Head of caudate nucleus (tissue), 42 donors: ENCODE results near the gene TMEM108.

ENCODE experiments used
- DNase-seq, 42 donors: peaks; one replicate each; pipeline versions ENCODE4 v3.0.0 to v3.0.0-alpha.2; 2020 to 2021; ENCODE audit warnings: mixed read lengths in 7 of 42
- intact Hi-C: fragments of 100-400 bp; cut with DNase I; formaldehyde crosslinking; loops from one replicate; pipeline ENCODE4 v1.15.0; 2022

TMEM108 gene

GRCh38 chr3:133366921-133367320, 328.7 kb downstream of the TMEM108 start:
- intact Hi-C loops: no loop called here
- no peak for DNase-seq

- intact Hi-C loops: no loop called here
- no peak for DNase-seq
These were observed 329.2 kb downstream of the TMEM108 start for GRCh38 chr3:133367403-133367802.

GRCh38 chr3:133367956-133368355, 329.8 kb downstream of the TMEM108 start:
- DNase-seq: no peak

GRCh38 chr3:133368371-133369067, 330.3 kb downstream of the TMEM108 start:
- DNase-seq: peak in 1 of 42 donors; percentile 24
- intact Hi-C loops: no loop called here

More at GRCh38 chr3:133367956-133368355, 329.8 kb downstream of the TMEM108 start:
- intact Hi-C loops: no loop called here

GRCh38 chr3:133369068-133369440, 330.9 kb downstream of the TMEM108 start:
- intact Hi-C loops: no loop called here
- peak in 1 of 42 donors; percentile 29 for DNase-seq

GRCh38 chr3:133371181-133371580, 333.0 kb downstream of the TMEM108 start:
- peak in 1 of 42 donors; percentile 14 for DNase-seq
- intact Hi-C loops: no loop called here

- intact Hi-C loops: no loop called here
- DNase-seq: peak in 1 of 42 donors; percentile 9
These were observed 333.5 kb downstream of the TMEM108 start for GRCh38 chr3:133371676-133372075.

GRCh38 chr3:133374708-133375402, 336.7 kb downstream of the TMEM108 start:
- DNase-seq: no peak
- intact Hi-C loops: loop anchor here (5.0 kb wide), 1 partner anchor 333 kb away; no protein-coding TSS in a partner anchor

- no peak for DNase-seq
- intact Hi-C loops: loop anchor here (5.0 kb wide), 1 partner anchor 333 kb away; no protein-coding TSS in a partner anchor
These were observed 337.2 kb downstream of the TMEM108 start for GRCh38 chr3:133375403-133375745.

GRCh38 chr3:133376810-133377209, 338.6 kb downstream of the TMEM108 start:
- no peak for DNase-seq
- intact Hi-C loops: loop anchor here (5.0 kb wide), 1 partner anchor 335 kb away; no protein-coding TSS in a partner anchor

GRCh38 chr3:133377396-133377795, 339.2 kb downstream of the TMEM108 start:
- peak in 15 of 42 donors; percentile 8 to 67 (median 38) for DNase-seq
- intact Hi-C loops: loop anchor here (5.0 kb wide), 1 partner anchor 335 kb away; no protein-coding TSS in a partner anchor

- no peak for DNase-seq
- intact Hi-C loops: loop anchor here (5.0 kb wide), 2 partner anchors 338 to 648 kb away; no protein-coding TSS in a partner anchor
These were observed 341.7 kb downstream of the TMEM108 start for GRCh38 chr3:133379926-133380325.

GRCh38 chr3:133380481-133381225, 342.5 kb downstream of the TMEM108 start:
- DNase-seq: no peak
- intact Hi-C loops: loop anchor here (5.0 kb wide), 1 partner anchor 648 kb away; no protein-coding TSS in a partner anchor

- intact Hi-C loops: loop anchor here (5.0 kb wide), 1 partner anchor 649 kb away; no protein-coding TSS in a partner anchor
These were observed 343.3 kb downstream of the TMEM108 start for GRCh38 chr3:133381346-133382109.

GRCh38 chr3:133383175-133383574, 345.0 kb downstream of the TMEM108 start:
- intact Hi-C loops: loop anchor here (5.0 kb wide), 1 partner anchor 651 kb away; no protein-coding TSS in a partner anchor

More at GRCh38 chr3:133381346-133382109, 343.3 kb downstream of the TMEM108 start:
- no peak for DNase-seq

GRCh38 chr3:133383741-133384140, 345.6 kb downstream of the TMEM108 start:
- DNase-seq: no peak
- intact Hi-C loops: loop anchor here (5.0 kb wide), 1 partner anchor 651 kb away; no protein-coding TSS in a partner anchor

More at GRCh38 chr3:133383175-133383574, 345.0 kb downstream of the TMEM108 start:
- no peak for DNase-seq

GRCh38 chr3:133384331-133385027, 346.3 kb downstream of the TMEM108 start:
- intact Hi-C loops: loop anchor here (5.0 kb wide), 1 partner anchor 652 kb away; no protein-coding TSS in a partner anchor

GRCh38 chr3:133386876-133387275, 348.7 kb downstream of the TMEM108 start:
- intact Hi-C loops: no loop called here
- DNase-seq: no peak

More at GRCh38 chr3:133384331-133385027, 346.3 kb downstream of the TMEM108 start:
- peak; percentile 48 to 87 (median 73) for DNase-seq
